ENCODE measurements around the gene EPHA3.

- TF ChIP-seq CTCF (IDR thresholded peaks at IDR 0.05; ENCODE audit: insufficient read depth, low read depth, low read length) (no peak), EZH2 (IDR thresholded peaks at IDR 0.05; ENCODE audit: insufficient read depth, low read length) (no peak)
These were observed 172.9 kb downstream of the EPHA3 start for GRCh38 chr3:89280301-89280700.

Data from astrocyte (in vitro differentiated cells and primary cell).